ENCODE results near the gene SREBF1.

The SREBF1 gene

DNA sequence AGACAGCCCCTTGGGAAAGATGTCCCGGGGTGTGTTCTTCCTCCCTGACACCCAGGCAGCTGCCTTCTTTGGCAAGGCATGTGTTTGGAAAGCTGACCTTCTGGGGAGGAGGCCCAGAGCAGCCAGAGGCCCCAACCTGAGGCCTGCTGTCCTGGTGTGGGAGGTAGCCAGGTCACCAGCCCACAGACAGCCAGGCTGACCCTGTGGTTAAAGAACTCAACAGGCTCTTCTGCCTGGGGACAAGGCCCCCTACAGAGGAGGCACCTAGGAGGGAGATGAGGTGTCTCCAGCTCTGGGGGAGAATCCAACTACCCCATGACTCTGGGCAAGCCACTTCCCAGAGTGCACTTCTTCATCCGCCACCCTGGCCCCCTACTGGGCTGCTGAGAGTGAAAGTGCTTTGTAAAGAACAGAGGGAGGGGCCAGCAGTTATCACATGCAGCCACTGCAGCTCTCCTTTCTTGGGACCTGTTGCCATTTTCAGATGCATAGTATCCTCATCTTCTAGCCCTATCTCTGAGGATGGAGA, 13.1 kb upstream of the SREBF1 start:
- no peaks in the 10 kb centered on the region for H3K27me3 Mint-ChIP-seq
- no peaks in the 10 kb centered on the region for H3K9me3 Mint-ChIP-seq
- H3K27ac Mint-ChIP-seq: peak overlapping the region; percentile 85
- DNase-seq (no peak), ATAC-seq (replicated peaks) (peak; percentile 74 to 76)
- H3K36me3 Mint-ChIP-seq: peaks cover 0 to 2% of the 10 kb centered on the region in 2 donors
- no peak overlapping the region for H3K4me3 Mint-ChIP-seq
- peaks cover 30 to 53% of the 10 kb centered on the region in 2 donors for H3K4me1 Mint-ChIP-seq

- Mint-ChIP-seq H3K4me3 (peak overlapping the region in 1 of 2 donors; percentile 40), H3K4me1 (peaks cover 30 to 53% of the 10 kb centered on the region in 2 donors)
Observed at GRCh38 chr17:17849147-17849820, 12.5 kb upstream of the SREBF1 start.

DNA sequence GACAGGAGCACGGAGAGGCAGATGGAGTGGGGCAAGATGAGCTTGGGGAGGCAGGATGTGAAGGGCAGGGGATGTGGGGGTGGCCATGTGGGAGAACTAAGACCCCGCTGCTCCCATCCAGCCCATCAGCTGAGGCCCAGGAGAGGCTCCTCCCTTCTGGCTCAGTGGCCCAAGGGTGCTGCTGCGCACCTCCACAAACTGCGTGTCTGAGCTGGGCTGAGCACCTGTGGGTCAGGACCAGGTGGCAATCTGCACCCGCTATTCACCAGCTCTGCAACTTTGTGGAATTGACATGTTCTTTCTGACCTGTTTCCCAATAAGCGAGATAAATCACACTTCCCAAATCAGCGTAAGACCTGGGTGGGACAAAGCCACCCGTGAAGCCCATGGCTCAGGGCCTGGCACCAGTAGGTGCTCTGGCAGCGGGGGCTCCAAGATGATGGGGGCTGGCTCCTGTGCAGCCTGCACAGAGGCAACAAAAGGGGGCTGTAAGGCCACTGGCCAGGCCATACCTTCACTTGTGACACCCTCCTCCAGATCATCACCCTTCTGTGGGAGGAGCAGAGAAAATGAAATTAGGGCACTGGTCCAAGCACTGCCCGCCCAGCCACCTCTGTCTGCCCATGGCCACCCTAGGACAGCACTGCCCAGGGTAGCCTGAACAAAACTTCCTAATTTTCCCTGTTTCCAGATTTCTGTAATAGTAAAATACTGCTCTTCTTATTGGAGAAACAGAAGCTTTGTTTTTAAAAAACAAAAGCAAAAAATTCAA, 11.7 kb upstream of the SREBF1 start:
- ATAC-seq (replicated peaks) (no peak), DNase-seq (no peak)
- peaks cover 30 to 51% of the 10 kb centered on the region in 2 donors for H3K4me1 Mint-ChIP-seq
- peaks cover 0 to 2% of the 10 kb centered on the region in 2 donors for H3K36me3 Mint-ChIP-seq
- no peaks in the 10 kb centered on the region for H3K27me3 Mint-ChIP-seq
- peak overlapping the region; percentile 56 for H3K27ac Mint-ChIP-seq
- H3K4me3 Mint-ChIP-seq: peak overlapping the region in 1 of 2 donors; percentile 13
- H3K9me3 Mint-ChIP-seq: no peaks in the 10 kb centered on the region

More at GRCh38 chr17:17849147-17849820, 12.5 kb upstream of the SREBF1 start:
- DNase-seq (no peak), ATAC-seq (replicated peaks) (peak; percentile 84 to 85)
- H3K27me3 Mint-ChIP-seq: no peaks in the 10 kb centered on the region
- no peaks in the 10 kb centered on the region for H3K9me3 Mint-ChIP-seq
- H3K36me3 Mint-ChIP-seq: peaks cover 0 to 2% of the 10 kb centered on the region in 2 donors
- peak overlapping the region; percentile 85 for H3K27ac Mint-ChIP-seq

DNA sequence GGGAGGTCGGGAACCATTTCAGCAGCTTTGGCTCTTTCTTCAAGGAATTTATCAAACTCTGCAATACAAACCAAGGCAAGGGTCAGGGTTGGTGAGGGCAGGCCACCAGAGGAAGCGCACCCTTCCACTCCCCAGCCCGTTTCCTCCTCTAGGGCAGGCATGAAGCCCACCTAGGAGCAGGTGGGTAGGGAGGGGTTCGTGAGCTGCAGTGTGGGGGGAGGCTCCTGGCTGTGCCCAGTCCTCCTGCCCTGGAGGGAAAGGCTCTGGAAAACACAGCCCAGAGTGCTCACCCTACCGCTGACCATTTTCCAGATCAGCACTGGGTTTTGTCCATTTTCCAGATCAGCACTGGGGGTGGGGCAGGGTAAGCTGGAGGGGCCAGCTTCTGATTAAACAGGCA, 10.9 kb upstream of the SREBF1 start:
- DNase-seq: no peak
- H3K4me1 Mint-ChIP-seq: peaks cover 30 to 48% of the 10 kb centered on the region in 2 donors
- H3K4me3 Mint-ChIP-seq: no peak overlapping the region
- H3K27me3 Mint-ChIP-seq: no peaks in the 10 kb centered on the region
- H3K9me3 Mint-ChIP-seq: no peaks in the 10 kb centered on the region
- ATAC-seq (replicated peaks): no peak
- H3K36me3 Mint-ChIP-seq: peaks cover 0 to 2% of the 10 kb centered on the region in 2 donors
- no peak overlapping the region for H3K27ac Mint-ChIP-seq

GRCh38 chr17:17847118-17847689, 10.4 kb upstream of the SREBF1 start:
- H3K27me3 Mint-ChIP-seq: no peaks in the 10 kb centered on the region
- DNase-seq: no peak
- H3K9me3 Mint-ChIP-seq: no peaks in the 10 kb centered on the region
- H3K4me1 Mint-ChIP-seq: peaks cover 30 to 47% of the 10 kb centered on the region in 2 donors
- peak overlapping the region; percentile 51 for H3K27ac Mint-ChIP-seq
- no peak overlapping the region for H3K4me3 Mint-ChIP-seq
- ATAC-seq (replicated peaks): no peak
- H3K36me3 Mint-ChIP-seq: peaks cover 0 to 2% of the 10 kb centered on the region in 2 donors

DNA sequence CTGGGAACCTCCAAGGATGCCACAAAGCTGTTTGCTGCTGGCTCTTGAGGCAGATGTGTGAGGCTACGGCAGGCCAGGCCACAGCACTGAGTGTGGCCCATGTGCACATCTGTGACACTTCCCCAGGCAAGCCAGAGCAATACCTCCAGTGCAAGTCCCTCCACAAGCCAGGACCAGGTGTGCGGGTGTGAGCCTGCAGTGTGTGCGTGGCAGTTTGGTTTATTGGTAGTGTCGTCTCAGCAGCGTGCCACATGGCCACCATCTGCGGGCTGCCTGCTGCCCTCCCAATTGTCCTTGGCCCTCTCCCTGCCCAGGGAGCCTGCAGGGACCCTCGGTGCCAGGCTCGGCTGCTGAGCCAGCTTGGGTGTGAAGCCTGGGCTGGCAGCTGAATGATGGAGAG, 9.9 kb upstream of the SREBF1 start:
- no peaks in the 10 kb centered on the region for H3K27me3 Mint-ChIP-seq
- H3K9me3 Mint-ChIP-seq: no peaks in the 10 kb centered on the region
- H3K4me1 Mint-ChIP-seq: peaks cover 26 to 46% of the 10 kb centered on the region in 2 donors
- H3K27ac Mint-ChIP-seq: peak overlapping the region; percentile 51
- H3K36me3 Mint-ChIP-seq: peaks cover 0 to 2% of the 10 kb centered on the region in 2 donors
- no peak overlapping the region for H3K4me3 Mint-ChIP-seq
- ATAC-seq (replicated peaks) (no peak), DNase-seq (no peak)

GRCh38 chr17:17846003-17846402, 9.2 kb upstream of the SREBF1 start:
- Mint-ChIP-seq H3K4me3 (no peak overlapping the region), H3K9me3 (no peaks in the 10 kb centered on the region), H3K4me1 (peaks cover 24 to 46% of the 10 kb centered on the region in 2 donors), H3K27me3 (no peaks in the 10 kb centered on the region), H3K27ac (peak overlapping the region; percentile 65), H3K36me3 (peaks cover 0 to 2% of the 10 kb centered on the region in 2 donors)
- DNase-seq: no peak
- ATAC-seq (replicated peaks): no peak

- no peak for ATAC-seq (replicated peaks)
- peaks cover 21 to 43% of the 10 kb centered on the region in 2 donors for H3K4me1 Mint-ChIP-seq
- H3K27me3 Mint-ChIP-seq: no peaks in the 10 kb centered on the region
- no peak overlapping the region for H3K27ac Mint-ChIP-seq
- H3K4me3 Mint-ChIP-seq: no peak overlapping the region
- H3K9me3 Mint-ChIP-seq: no peaks in the 10 kb centered on the region
- peaks cover 0 to 2% of the 10 kb centered on the region in 2 donors for H3K36me3 Mint-ChIP-seq
- no peak for DNase-seq
Observed at GRCh38 chr17:17845046-17845775, 8.4 kb upstream of the SREBF1 start.

DNA sequence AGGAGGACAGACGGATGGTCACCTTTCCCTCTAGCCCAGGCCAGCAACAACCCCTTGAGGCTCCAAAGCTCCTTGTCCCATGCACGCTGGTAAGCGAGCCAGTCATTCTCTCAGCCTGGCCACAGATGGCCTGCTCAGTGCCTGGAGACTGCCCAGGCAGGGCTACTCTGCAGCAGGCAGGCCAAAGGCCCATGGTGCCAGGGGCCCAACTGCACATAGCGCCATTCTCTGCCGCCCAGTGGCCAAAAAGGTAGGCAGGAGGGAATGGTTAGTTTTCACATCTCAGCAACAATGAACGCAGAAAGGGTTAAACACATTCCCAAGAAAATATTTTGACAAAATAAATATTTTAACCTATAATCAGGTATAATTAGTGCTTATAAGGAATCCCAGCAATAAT, 7.7 kb upstream of the SREBF1 start:
- Mint-ChIP-seq H3K9me3 (no peaks in the 10 kb centered on the region), H3K4me3 (no peak overlapping the region), H3K36me3 (peaks cover 0 to 2% of the 10 kb centered on the region in 2 donors), H3K4me1 (peaks cover 17 to 39% of the 10 kb centered on the region in 2 donors), H3K27ac (no peak overlapping the region), H3K27me3 (no peaks in the 10 kb centered on the region)
- DNase-seq: no peak
- ATAC-seq (replicated peaks): no peak

DNA sequence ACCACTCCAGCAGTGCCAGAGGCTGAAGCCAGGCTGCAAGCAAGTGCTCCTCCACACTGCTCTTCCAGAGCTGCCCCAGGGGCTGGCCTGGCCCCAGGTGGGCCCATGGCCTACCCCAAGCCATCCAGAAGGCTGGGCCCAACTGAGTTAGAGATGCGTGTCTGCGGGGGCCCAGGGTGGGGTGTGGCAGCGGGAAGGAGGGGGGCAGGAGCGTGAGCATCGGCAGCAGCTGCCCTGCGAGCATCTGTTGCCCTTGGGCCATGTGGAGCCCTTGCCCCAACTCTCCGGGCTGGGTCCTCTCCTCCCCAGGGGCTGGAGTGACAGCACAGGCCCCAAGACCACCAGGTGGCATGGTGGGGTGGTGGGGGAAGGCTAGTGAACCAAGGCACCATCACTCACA, 7.3 kb upstream of the SREBF1 start:
- DNase-seq: no peak
- Mint-ChIP-seq H3K36me3 (no peaks in the 10 kb centered on the region), H3K4me1 (peaks cover 17 to 39% of the 10 kb centered on the region in 2 donors), H3K27ac (no peak overlapping the region), H3K4me3 (no peak overlapping the region), H3K9me3 (no peaks in the 10 kb centered on the region), H3K27me3 (no peaks in the 10 kb centered on the region)
- no peak for ATAC-seq (replicated peaks)

GRCh38 chr17:17843096-17843495, 6.3 kb upstream of the SREBF1 start:
- Mint-ChIP-seq H3K36me3 (no peaks in the 10 kb centered on the region), H3K4me1 (peaks cover 23 to 41% of the 10 kb centered on the region in 2 donors), H3K4me3 (no peak overlapping the region), H3K9me3 (no peaks in the 10 kb centered on the region), H3K27ac (peak overlapping the region; percentile 51), H3K27me3 (no peaks in the 10 kb centered on the region)
- no peak for ATAC-seq (replicated peaks)
- no peak for DNase-seq

GRCh38 chr17:17842111-17842876, 5.5 kb upstream of the SREBF1 start:
- DNase-seq (no peak), ATAC-seq (replicated peaks) (no peak)
- Mint-ChIP-seq H3K9me3 (no peaks in the 10 kb centered on the region), H3K27me3 (no peaks in the 10 kb centered on the region), H3K27ac (peak overlapping the region; percentile 78), H3K4me3 (no peak overlapping the region), H3K36me3 (peaks cover 0 to 1% of the 10 kb centered on the region in 2 donors), H3K4me1 (peaks cover 26 to 45% of the 10 kb centered on the region in 2 donors)

- no peak for ATAC-seq (replicated peaks)
- no peak for DNase-seq
- H3K9me3 Mint-ChIP-seq: no peaks in the 10 kb centered on the region
- H3K4me3 Mint-ChIP-seq: no peak overlapping the region
- H3K4me1 Mint-ChIP-seq: peaks cover 30 to 47% of the 10 kb centered on the region in 2 donors
- H3K27me3 Mint-ChIP-seq: no peaks in the 10 kb centered on the region
- no peak overlapping the region for H3K27ac Mint-ChIP-seq
- H3K36me3 Mint-ChIP-seq: peaks cover 0 to 7% of the 10 kb centered on the region in 2 donors
Observed at GRCh38 chr17:17841601-17842025, 4.8 kb upstream of the SREBF1 start.
